Activated T-cell treated with anti-CD3 and anti-CD28 coated beads, Interleukin-2, amount 50 U/mL, for 48 hours (primary cell): ENCODE data around the gene MRTO4.
A peak's percentile ranks its signal among the peaks of the same experiment; 100 is the strongest.
"Not testable (repeated sequence)": the region's sequence is repeated elsewhere in the genome, so short reads cannot be mapped to it uniquely, and the experiment has no call there.

Experiments
- DNase-seq, 2 experiments: peaks; one replicate each; pipeline ENCODE4 v3.0.0-alpha.2; 2020

MRTO4 gene

GRCh38 chr1:19229229-19229628 is 22.4 kb upstream of the MRTO4 start:
- no peak for DNase-seq

GRCh38 chr1:19229828-19230325 is 21.7 kb upstream of the MRTO4 start:
- no peak for DNase-seq

- not testable (repeated sequence) for DNase-seq
Observed at GRCh38 chr1:19231736-19232523, 19.7 kb upstream of the MRTO4 start.

GRCh38 chr1:19232524-19232846 is 19.1 kb upstream of the MRTO4 start:
- no peak for DNase-seq

DNA sequence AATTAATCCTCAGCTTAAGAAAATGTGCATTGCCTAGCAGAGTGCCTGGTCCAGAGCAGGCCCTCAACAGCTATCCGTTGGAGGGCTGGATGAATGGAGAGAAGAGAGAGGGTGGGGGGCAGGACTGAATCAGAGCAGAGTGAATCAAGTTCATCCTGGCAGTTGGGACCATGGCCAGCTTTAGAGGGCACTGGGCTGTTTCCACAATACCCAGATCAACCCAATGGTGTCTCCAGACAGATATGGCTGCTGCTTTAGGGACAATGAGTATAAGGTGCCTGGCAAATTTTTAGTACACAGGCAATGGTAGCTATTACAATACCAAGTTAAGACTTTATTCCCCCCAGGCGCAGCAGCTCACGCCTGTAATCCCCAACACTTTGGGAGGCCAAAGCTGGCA is 17.4 kb upstream of the MRTO4 start:
- no peak for DNase-seq

DNA sequence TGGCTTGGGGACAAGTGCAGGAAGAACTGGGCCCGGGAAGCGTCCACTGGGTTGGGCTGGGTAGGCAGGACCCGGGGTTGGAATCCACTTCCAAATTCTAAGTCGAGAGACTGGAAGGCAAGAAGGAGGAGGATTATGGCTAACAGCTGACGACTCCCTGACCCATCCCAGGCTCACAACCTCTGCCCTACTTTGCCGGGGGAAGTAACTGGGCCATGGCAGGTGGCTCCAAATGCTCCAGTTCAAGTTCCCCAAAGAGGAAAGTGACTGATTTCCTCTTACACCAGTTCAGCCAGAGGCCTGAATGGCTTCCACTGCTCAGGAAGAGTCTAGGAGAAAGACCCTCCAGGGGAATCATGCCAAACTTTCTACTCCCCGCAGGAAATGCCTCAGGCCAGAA is 11.7 kb upstream of the MRTO4 start:
- no peak for DNase-seq

GRCh38 chr1:19240673-19241538 is 10.7 kb upstream of the MRTO4 start:
- DNase-seq, result peak; percentile 78 to 80

GRCh38 chr1:19250629-19251304 is 838 bp upstream of the MRTO4 start:
- DNase-seq, result no peak

DNA sequence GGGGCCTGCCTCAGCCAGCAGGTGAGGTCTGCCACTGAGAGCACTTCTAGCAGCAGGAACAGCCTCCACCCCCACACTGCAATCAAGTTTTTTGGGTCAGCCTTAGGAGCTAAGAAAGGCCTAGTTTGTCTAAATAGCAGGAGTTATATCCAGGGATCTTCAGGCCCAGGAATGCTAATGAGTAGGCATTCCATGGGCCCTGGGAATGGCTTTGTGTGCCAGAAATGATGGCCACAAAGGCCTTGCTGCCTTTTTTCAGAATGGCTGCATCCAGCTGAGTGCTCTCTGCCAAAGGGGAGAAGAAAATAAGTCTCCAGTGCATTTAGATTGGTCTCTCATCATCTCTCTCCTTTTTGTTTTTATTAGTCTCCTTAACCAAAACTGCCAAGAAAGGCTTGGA is 2.8 kb downstream of the MRTO4 start:
- DNase-seq, result no peak

GRCh38 chr1:19255288-19255687 is 3.7 kb downstream of the MRTO4 start:
- DNase-seq, result no peak

- not testable (repeated sequence) for DNase-seq
Observed at GRCh38 chr1:19256301-19256700, 4.7 kb downstream of the MRTO4 start.

DNA sequence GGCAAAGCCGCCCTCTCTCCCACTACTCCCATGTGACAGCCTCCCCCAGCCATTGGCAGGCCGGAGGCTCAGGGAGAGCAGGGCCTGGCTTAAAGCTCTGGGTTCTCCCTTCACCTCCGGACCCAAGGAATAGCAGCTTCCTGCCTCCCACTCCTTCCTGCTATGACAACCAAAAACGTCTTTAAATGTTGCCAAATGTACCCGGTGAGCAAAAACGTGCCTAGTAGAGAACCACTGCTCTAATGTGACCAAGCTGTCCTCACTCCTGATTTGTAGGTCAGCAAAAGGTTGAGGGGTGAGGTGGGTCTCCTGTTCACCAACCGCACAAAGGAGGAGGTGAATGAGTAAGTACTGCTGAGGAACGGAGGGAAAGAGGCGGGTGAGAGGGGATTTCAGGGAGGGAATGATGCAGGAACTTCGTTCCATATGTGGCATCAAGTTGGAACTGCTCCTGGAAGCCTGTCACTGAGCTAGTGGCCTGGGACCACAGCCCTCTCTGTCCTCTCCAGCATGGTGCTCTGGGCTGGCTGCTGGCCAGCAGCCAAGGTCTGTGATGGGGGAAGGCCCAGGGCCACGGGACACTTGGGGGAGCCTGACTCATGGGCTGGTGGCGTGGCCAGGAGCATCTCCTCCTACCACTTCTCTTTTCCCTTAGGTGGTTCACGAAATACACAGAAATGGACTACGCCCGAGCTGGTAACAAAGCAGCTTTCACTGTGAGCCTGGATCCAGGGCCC is 5.7 kb downstream of the MRTO4 start:
- peak; percentile 48 to 59 for DNase-seq

DNA sequence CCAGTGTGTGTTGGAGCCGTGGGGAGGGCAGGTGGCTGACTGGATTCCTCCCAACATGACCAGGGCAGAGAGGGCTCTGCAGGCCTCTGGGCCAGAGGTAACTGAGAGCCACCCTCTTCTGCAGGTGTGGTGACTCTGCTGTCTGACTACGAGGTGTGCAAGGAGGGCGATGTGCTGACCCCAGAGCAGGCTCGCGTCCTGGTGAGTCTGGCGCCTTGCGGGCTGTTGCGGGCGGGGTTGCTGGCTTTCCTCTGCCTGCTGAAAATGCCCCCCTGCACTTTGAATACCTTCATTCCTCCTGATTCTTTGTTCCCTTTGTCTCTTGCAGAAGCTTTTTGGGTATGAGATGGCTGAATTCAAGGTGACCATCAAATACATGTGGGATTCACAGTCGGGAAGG is 6.7 kb downstream of the MRTO4 start:
- DNase-seq, result no peak

DNA sequence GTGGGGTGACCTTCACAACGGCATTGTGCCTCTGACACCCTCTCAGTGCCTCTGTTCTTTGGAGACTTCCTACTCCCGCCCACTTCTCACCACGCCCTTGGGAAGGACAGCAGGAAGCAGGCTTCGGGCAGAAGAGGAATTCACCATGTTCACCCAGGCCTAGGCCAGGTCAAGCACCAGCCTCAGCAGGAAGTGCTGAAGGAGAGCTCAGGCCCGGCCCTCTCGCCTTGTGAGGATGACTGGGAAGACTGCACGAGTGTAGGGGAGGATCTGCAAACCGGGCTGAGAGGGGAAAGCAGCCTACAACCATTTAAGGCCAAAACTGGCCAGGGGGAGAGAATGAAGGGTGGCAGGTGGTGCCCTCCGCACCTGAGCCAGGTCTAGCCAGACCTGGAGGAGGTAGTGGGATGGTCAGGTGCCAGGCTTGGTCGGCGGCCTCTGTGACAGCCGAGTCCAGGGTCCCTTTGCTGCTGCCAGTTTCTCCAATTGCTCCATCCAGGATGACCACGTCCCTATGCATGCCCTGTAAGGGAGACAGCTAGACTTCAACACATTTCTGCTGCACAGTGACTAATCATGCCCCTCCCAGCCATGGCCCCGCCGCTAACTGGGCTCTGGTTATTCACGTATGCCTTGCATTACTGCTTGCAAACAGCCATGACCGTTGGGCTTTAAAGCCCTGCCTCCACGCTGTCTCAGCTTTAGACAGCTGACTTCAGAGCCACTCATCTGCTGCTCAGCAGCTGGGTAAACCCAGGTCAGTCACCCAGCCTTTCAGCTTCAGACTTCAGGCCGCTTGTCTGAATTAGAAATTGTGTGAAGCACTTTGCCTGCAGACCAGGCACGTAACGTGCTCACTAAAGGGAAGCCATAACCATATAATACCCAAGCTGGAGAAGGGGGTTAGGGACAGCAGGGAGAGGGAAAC is 8.9 kb downstream of the MRTO4 start:
- peak; percentile 40 for DNase-seq

DNA sequence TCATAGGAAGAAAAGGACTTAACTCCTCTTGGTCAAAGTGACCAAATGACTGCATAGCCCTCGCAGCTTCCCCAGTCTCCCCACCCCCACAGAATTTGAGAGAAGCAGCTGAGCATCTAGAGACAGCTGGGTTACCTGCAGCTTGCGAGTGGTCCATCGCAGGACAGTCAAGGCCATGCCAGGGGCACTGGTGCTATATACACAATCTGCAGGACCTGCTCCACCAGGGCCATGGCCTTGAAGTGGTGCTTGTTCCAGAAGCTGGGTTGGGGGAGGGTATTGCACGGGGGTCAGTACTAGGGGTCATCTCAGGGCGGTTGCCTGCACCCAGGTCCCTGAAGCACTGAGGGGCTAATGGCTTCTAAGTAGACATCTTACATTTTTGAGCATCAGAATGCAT is 10.4 kb downstream of the MRTO4 start:
- DNase-seq, result peak; percentile 48 to 49

DNA sequence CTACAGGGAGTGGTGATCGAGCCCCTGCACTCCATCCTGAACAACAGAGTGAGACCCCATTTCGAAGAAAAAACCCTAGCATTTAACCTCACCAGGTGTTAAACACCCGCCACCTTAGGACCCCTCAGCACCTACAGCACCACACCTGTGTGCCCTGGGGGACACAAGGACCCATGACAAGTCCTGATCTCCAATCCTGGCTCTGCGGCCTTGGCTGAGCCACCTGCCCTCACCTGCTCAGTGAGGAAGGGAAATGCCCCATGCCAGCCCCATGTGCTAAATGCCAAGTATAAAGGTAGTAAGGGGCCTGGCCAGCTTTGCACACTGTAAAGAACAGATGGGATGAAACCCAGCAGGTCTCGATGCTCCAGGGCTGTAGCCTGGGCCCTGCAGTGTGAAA is 11.1 kb downstream of the MRTO4 start:
- peak; percentile 36 to 41 for DNase-seq

GRCh38 chr1:19268445-19268844 is 16.8 kb downstream of the MRTO4 start:
- no peak for DNase-seq

- DNase-seq, result not testable (repeated sequence)
Observed at GRCh38 chr1:19269427-19270342, 18.1 kb downstream of the MRTO4 start.

- DNase-seq, result not testable (repeated sequence)
Observed at GRCh38 chr1:19270343-19270730, 18.7 kb downstream of the MRTO4 start.

GRCh38 chr1:19272064-19272463 is 20.5 kb downstream of the MRTO4 start:
- DNase-seq, result no peak
